ENCODE data around the gene AOPEP. TPM values are rescaled to one million over a fixed set of nuclear protein-coding genes. Genes with fewer than 3 reads are reported as not detected.

AOPEP gene
- total RNA-seq, 4 donors from 2014 or later: 56.5 to 160 (median 103) TPM

DNA sequence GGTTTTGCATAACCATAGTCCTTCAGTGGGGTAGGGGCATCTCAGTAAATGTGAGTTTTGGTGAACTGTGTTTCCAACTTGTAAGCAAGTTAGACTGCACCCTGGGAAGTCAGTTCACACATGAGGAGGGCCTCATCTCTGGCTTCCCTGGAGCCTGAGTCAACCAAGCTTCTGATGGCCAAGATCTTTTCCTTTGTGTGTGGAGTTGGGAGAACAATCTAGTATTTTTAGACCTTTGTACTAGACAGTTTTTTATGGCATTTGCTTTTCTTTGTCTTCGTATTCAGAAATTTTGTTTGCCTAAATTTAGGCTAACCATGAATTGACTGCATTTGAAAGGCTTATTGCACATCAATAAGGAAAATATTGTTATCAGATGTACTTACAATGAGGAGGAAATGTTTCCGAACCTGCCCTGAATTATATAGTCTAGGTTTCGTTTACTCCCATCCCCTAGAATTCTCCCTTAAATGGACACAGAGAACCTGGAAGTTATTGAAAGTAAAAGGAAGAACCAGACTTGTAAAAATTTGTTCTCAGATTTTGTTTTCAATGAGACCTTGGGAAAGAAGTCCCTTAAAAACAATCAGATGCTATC, 204.6 kb downstream of the AOPEP start:
- Histone ChIP-seq H3K9me3 (no peaks in the 10 kb centered on the region), H3K36me3 (no peaks in the 10 kb centered on the region), H3K27me3 (no peaks in the 10 kb centered on the region), H3K4me3 (no peak overlapping the region), H3K27ac (no peak overlapping the region), H3K4me1 (peaks cover 0 to 11% of the 10 kb centered on the region in 2 donors)
- ATAC-seq (no peak), DNase-seq (no peak)
- no peak for TF ChIP-seq POLR2A (IDR thresholded peaks at IDR 0.05)
- TF ChIP-seq, protein P1, sequence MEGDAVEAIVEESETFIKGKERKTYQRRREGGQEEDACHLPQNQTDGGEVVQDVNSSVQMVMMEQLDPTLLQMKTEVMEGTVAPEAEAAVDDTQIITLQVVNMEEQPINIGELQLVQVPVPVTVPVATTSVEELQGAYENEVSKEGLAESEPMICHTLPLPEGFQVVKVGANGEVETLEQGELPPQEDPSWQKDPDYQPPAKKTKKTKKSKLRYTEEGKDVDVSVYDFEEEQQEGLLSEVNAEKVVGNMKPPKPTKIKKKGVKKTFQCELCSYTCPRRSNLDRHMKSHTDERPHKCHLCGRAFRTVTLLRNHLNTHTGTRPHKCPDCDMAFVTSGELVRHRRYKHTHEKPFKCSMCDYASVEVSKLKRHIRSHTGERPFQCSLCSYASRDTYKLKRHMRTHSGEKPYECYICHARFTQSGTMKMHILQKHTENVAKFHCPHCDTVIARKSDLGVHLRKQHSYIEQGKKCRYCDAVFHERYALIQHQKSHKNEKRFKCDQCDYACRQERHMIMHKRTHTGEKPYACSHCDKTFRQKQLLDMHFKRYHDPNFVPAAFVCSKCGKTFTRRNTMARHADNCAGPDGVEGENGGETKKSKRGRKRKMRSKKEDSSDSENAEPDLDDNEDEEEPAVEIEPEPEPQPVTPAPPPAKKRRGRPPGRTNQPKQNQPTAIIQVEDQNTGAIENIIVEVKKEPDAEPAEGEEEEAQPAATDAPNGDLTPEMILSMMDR (IDR thresholded peaks at IDR 0.05 in 4 of 5, conservative IDR thresholded peaks at IDR 0.05 in 1 of 5): no peak
- in situ Hi-C loops (cut with MboI; ENCODE audit: low sequenced_read_pairs in 4 of 4): no loop called here
- intact Hi-C loops (cut with DNase I; ENCODE audit: low total_unique reads): no loop called here

- in situ Hi-C loops (cut with MboI; ENCODE audit: low sequenced_read_pairs in 4 of 4): no loop called here
Observed at GRCh38 chr9:94931740-94932139, 205.2 kb downstream of the AOPEP start.

DNA sequence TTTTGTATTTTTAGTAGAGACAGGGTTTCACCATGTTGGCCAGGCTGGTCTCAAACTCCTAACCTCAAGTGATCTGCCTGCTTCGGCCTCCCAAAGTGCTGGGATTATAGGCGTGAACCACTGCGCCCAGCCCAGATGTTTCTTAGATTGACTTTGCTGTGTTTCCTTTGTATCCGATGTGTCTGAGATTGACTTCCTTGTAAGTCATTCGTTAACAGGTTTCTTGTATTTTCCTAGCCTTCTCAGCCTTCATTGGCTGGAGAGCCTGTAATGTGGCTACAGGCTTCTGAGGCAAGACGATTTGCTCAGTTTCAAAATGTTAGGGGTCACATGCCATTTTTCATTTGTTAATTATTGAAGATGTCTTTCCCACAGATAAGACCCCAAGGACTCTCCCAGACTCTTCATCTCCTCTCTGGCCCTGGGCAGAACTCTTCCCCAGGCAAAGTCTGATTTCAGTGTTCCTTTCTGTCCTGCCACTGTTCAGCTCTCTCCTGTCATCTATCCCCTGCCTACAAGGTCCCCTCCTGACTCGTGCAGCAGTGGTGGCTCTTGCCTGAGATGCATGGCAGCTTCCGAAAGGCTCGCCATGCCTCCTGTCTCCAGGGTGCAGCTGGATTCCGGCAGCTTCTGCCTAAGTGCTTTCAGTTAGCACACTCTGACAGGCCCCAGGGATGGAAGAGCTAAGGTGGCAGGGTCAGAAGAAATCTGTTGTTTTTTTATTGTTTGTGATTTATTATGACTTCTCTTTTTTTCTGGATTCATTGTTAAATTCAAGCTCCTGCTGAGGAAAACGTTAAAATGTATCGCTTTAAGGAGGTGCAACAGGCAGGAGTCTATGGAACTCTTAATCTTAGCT, 206.4 kb downstream of the AOPEP start:
- Histone ChIP-seq H3K4me1 (peaks cover 0 to 24% of the 10 kb centered on the region in 2 donors), H3K9me3 (no peaks in the 10 kb centered on the region), H3K4me3 (no peak overlapping the region), H3K27ac (no peak overlapping the region), H3K36me3 (no peaks in the 10 kb centered on the region), H3K27me3 (no peaks in the 10 kb centered on the region)
- no peak for TF ChIP-seq POLR2A (IDR thresholded peaks at IDR 0.05)
- TF ChIP-seq, protein P1 (IDR thresholded peaks at IDR 0.05 in 4 of 5, conservative IDR thresholded peaks at IDR 0.05 in 1 of 5): no peak
- no peak for DNase-seq
- intact Hi-C loops (cut with DNase I; ENCODE audit: low total_unique reads) (no loop called here), in situ Hi-C loops (cut with MboI; ENCODE audit: low sequenced_read_pairs in 4 of 4) (no loop called here)
- ATAC-seq: no peak

More at GRCh38 chr9:94931740-94932139, 205.2 kb downstream of the AOPEP start:
- no peak overlapping the region for H3K27ac ChIP-seq
- peaks cover 0 to 14% of the 10 kb centered on the region in 2 donors for H3K4me1 ChIP-seq
- no peak overlapping the region for H3K4me3 ChIP-seq
- H3K9me3 ChIP-seq: no peaks in the 10 kb centered on the region
- TF ChIP-seq, protein P1 (IDR thresholded peaks at IDR 0.05 in 4 of 5, conservative IDR thresholded peaks at IDR 0.05 in 1 of 5): no peak
- TF ChIP-seq POLR2A (IDR thresholded peaks at IDR 0.05): no peak
- intact Hi-C loops (cut with DNase I; ENCODE audit: low total_unique reads): no loop called here
- H3K27me3 ChIP-seq: no peaks in the 10 kb centered on the region
- DNase-seq (no peak), ATAC-seq (no peak)
- no peaks in the 10 kb centered on the region for H3K36me3 ChIP-seq

GRCh38 chr9:94933511-94933828, 207.0 kb downstream of the AOPEP start:
- peaks cover 0 to 30% of the 10 kb centered on the region in 2 donors for H3K4me1 ChIP-seq
- H3K9me3 ChIP-seq: no peaks in the 10 kb centered on the region
- H3K27me3 ChIP-seq: no peaks in the 10 kb centered on the region
- TF ChIP-seq POLR2A (IDR thresholded peaks at IDR 0.05): no peak
- TF ChIP-seq, protein P1 (IDR thresholded peaks at IDR 0.05 in 4 of 5, conservative IDR thresholded peaks at IDR 0.05 in 1 of 5): no peak
- in situ Hi-C loops (cut with MboI; ENCODE audit: low sequenced_read_pairs in 4 of 4): no loop called here
- intact Hi-C loops (cut with DNase I; ENCODE audit: low total_unique reads): no loop called here
- no peak overlapping the region for H3K27ac ChIP-seq
- H3K4me3 ChIP-seq: no peak overlapping the region
- DNase-seq (no peak), ATAC-seq (no peak)
- no peaks in the 10 kb centered on the region for H3K36me3 ChIP-seq
